ENCODE results near the gene ARHGAP25.

The ARHGAP25 gene

DNA sequence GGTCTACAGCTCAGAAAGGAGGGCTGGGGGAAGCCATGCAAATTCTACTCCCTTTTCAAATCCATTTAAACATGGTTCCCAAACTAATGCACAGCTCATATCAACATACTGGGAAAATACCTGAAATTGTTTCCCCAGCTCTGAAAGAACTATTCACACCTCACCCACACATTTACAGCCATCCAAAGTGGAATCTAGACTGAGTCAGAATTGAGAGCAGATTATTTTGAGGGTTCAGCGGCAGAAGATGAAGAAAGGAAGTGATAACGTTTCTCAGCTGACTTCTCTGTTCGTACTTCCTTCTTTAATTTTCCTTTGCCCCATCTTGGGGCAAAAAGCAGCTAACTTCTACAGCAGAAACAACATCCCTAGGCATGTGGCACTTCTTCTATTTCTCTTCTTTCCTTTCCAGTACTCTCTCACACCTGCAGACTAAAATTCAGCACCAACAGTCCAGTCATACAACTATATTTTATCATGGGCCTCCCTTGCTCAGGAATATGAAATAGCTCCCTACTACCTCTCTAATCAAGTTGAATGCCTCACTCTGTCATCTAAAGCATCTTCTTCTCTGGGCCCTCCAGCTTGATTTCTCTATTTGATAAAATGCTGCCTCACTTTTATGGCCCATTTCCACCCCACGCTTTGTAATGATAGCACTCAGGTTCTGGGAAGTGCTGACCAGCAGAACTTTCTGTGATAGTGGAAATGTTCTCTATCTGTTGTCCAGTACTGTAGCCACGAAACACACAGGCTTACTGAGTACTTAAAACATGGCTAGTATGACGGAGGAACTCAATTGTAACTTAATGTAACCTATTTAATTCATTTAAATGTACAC is 35.9 kb downstream of the ARHGAP25 start:
- TF ChIP-seq GATA2 (IDR thresholded peaks at IDR 0.05; ENCODE audit: low read depth, low read length): no peak
- no peak for TF ChIP-seq GATA3 (IDR thresholded peaks at IDR 0.05; ENCODE audit: low read depth, low read length)

DNA sequence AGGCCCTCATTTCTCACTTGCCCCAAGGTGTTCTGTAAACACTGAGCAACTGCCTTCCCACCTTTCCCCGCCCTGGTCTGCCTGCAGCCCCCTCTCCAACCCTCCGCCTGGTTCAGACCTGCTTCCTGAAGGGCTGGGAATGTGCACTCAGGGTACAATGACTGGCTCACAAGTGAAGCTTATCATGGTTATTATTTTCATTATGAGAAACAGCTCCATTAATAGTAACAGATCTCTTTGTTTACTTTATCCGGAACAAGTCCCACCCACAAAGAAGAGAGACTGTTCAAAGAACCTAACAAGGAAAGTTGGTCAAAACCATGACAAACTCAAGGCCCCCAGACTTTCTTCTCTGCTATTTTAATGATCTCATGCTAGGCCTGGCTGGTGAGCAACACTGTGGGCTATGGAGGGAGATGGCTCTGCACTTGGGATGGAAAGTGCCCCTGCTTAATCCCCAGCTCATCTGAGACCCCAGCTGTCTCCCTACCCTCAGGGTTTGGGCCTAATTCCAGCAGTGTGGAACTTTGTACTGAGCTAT is 36.7 kb downstream of the ARHGAP25 start:
- TF ChIP-seq GATA3 (IDR thresholded peaks at IDR 0.05; ENCODE audit: low read depth, low read length) (no peak), GATA2 (IDR thresholded peaks at IDR 0.05; ENCODE audit: low read depth, low read length) (no peak)

DNA sequence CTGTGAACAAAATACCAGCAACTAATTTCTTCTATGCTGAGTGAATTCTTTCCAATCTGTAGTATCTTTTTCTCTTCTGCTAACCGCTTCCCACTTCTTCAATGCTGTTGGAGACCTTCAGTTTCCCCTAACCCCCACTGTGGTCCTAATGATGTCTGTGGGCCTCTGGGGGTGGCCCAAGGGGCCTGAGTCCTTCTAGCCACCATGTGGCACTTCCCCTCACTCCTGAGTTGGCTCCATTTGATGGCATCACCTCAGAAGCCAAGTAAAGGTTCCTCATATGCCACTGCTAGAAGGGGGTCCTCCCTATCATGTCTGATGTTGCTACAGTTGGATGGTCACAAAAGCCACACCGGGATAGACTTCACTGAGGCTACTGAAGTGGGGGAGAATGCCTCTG is 37.5 kb downstream of the ARHGAP25 start:
- TF ChIP-seq GATA2 (IDR thresholded peaks at IDR 0.05; ENCODE audit: low read depth, low read length) (no peak), GATA3 (IDR thresholded peaks at IDR 0.05; ENCODE audit: low read depth, low read length) (no peak)

DNA sequence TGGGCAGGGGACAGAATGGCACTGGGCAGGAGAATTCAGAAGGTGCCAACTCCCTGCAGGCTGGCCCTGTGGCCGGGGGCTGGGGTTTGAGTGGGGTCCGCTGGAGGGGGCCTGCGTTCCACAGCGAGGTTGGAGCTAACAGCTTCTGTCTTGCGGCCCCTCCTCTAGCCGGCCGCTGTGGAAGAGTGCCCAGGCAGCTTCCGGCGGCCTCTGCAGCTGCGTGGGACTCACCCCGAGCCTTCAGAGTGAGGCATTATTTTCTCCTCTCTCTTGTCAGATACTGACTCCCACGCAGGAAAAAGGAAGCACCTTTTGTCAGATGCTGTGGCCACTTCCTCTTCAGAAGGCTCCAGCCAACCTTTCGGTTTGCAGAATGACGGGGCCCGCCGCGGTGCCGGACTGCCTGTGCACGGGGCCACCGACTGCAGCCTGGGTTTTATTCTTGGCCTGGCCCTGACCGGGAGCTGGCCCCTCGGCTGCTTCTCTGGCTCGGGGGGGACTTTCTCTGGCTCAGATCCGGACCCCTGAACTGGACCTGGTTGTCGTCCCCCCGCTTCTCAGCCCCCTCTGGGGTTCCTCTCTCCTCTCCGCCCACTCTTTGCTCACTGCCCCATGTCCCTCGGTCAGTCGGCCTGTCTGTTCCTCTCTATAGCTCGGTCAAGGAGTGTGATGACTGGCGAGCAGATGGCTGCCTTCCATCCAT is 40.1 kb downstream of the ARHGAP25 start:
- TF ChIP-seq GATA2 (IDR thresholded peaks at IDR 0.05; ENCODE audit: low read depth, low read length): no peak
- no peak for TF ChIP-seq GATA3 (IDR thresholded peaks at IDR 0.05; ENCODE audit: low read depth, low read length)

DNA sequence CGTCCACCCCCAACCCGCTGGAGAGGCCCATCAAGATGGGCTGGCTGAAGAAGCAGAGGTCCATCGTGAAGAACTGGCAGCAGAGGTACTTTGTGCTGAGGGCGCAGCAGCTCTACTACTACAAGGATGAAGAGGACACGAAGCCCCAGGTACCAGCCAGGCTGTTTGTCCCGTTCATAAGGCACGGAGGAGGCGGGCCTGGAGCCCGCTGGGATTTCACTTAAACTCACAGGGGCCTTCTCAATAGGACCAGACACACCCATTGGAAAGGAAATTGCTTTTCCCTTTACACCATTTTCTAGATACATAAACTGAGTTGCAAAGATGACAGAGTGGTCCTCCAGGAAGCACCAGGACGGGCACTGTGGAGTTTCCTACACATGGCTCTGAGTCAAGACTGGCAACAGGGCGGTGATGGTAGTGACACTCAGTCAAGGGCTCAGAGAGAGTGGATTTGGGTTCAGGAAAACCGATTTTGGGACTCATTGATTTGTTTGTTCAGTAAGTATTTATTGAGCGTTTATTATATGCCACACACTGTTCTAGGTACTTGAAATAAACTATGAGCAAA is 40.7 kb downstream of the ARHGAP25 start:
- no peak for TF ChIP-seq GATA2 (IDR thresholded peaks at IDR 0.05; ENCODE audit: low read depth, low read length)
- no peak for TF ChIP-seq GATA3 (IDR thresholded peaks at IDR 0.05; ENCODE audit: low read depth, low read length)

DNA sequence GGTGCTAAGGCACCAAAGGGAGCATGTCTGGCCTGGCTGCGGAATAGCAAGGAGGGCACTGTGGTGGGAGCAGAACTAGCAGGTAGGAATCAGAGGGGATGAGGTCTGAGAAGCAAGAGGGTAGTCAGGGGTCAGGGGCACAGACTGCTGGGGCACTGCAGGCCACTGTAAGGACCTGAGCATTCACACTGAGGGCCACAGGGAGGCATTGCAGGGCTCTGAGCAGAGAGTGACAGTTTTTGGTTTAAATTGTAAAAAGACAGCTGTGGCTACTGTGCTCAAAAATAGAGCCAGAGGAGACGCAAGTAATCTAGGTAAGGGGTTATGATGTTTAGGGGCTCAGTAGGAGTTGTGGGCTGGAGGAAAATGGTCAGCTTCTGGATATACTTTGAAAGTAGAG is 41.5 kb downstream of the ARHGAP25 start:
- no peak for TF ChIP-seq GATA3 (IDR thresholded peaks at IDR 0.05; ENCODE audit: low read depth, low read length)
- TF ChIP-seq GATA2 (IDR thresholded peaks at IDR 0.05; ENCODE audit: low read depth, low read length): no peak

DNA sequence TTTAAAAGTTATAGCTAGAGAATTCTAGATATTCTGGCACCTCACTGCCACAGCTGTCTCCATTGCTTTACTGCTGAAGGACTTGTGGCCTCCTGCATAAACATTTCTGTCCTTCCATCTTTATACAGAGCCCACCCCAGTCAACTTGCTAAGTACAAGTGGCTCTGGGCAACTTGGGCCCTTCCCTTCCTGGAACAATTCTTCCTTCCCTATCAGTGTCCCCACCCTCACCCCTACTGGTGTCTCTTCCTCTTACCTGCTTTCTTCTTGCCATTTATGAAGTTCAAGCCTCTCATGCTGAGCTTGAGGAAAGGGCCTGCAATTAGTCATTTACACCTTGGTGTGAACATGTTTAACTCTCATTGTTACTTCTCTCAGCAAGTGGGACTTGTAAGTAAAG is 45.0 kb downstream of the ARHGAP25 start:
- no peak for TF ChIP-seq GATA3 (IDR thresholded peaks at IDR 0.05; ENCODE audit: low read depth, low read length)
- TF ChIP-seq GATA2 (IDR thresholded peaks at IDR 0.05; ENCODE audit: low read depth, low read length): no peak

DNA sequence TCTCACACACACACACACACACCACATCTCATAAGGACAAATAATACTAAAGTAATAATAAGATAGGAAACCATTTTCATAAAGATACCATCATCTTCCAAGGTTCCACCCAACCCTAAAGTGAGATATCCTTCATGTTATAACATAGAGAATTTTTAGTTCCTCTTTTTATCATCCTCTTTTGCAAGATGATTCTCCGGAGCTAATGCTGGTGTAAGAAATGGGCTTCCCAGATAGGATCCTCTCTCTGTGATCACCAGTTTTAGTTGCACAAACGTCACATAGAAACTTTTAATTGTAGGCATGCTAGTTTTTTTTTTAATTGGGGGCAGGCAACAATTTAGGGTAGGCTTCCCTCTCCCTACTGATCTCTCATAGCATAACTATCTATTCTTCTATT is 49.6 kb downstream of the ARHGAP25 start:
- TF ChIP-seq GATA2 (IDR thresholded peaks at IDR 0.05; ENCODE audit: low read depth, low read length): no peak
- no peak for TF ChIP-seq GATA3 (IDR thresholded peaks at IDR 0.05; ENCODE audit: low read depth, low read length)

DNA sequence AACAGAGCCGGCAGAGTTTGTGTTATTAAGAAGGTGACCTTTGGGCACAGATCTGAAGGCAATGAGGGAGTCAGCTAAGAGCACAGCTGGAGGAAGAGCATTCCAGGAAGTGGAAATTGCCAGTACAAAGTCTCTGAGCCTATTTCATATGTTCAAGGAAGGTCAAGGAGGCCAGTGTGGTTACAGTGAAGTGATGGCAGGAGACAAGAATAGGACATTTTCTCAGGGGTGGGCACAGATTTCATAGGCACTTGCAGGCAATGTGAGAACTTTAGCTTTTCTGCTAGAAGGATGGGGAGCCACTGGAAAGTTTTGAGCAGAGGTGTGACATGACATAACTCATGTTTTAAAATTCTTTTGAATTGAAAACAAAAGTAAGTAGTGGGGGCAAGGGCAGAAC is 50.3 kb downstream of the ARHGAP25 start:
- no peak for TF ChIP-seq GATA2 (IDR thresholded peaks at IDR 0.05; ENCODE audit: low read depth, low read length)

DNA sequence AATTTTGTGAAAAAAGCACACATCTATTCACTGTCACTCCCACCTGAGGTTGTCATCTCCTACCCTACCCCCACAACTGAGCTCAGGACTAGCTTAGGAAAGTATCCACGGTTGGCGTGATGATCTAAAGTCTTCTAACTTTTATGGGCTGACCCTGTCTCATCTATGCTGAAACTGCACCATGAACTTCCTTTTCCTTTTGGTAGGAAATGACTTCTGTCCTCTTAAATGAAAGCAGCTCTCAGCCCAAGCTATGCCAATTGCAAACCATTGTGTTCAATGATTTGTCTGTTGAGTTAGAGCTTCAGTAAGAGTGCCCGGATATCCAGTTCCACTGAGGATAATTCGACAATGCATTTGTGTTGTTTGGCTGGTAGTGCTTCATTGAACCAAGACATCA is 52.7 kb downstream of the ARHGAP25 start:
- TF ChIP-seq GATA3 (IDR thresholded peaks at IDR 0.05; ENCODE audit: low read depth, low read length): no peak
- TF ChIP-seq GATA2 (IDR thresholded peaks at IDR 0.05; ENCODE audit: low read depth, low read length): no peak

DNA sequence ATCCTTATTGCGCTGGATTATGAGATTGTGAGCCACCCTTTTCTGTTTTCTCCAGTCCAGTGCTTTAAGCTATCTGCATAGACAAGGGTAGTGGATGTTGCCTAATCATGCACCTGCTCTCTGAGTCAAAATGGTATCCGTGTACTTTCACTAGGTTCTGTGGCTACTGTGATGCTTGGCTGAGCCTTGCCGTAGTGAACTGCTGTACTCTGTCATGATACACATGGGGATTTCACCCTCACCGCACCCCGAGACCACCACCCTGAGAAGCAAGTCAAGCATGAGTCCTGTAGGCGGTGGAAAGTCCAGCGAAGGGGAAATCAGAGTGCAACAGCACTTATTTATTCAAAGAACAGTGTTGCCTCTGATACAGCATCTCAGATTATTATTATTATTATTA is 55.0 kb downstream of the ARHGAP25 start:
- TF ChIP-seq GATA2 (IDR thresholded peaks at IDR 0.05; ENCODE audit: low read depth, low read length) (no peak), GATA3 (IDR thresholded peaks at IDR 0.05; ENCODE audit: low read depth, low read length) (no peak)

DNA sequence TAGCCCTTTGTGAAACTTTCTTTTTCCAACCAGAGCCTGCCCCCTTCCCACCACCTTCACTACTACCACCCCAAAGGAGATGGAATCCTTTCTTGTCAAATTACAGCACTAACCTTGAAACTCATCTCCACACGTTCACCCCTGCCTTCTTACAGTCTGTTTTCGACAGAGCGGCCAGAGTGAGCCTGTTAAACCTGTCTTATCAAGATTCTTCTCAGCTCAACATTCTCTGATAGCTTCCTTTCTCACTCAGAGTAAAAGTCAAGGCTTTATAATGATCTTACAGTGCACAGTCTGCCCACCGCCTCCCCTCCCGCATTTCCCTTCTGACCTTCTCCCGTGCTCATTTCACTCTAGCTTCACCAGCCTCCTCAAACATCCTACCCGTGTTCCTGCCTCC is 56.0 kb downstream of the ARHGAP25 start:
- TF ChIP-seq GATA2 (IDR thresholded peaks at IDR 0.05; ENCODE audit: low read depth, low read length) (no peak), GATA3 (IDR thresholded peaks at IDR 0.05; ENCODE audit: low read depth, low read length) (no peak)

DNA sequence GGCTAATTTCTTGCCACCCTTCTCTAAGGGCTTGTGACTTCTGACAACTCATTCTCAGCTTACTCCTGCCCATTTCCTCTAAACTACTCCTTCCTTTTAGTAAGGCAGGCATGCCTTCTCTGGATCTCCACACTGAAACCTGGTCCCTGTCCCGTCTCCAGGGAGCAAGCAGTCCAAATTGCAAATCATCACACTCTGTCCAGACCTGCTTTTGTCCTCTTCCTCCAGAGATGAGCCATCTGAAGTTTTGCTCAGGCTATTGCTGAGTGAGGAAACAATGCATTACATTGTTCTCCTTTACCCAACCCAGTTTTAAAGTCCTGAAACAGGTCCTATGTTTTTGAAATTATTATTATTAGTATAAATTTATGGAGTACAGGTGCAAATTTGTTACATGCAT is 57.3 kb downstream of the ARHGAP25 start:
- TF ChIP-seq GATA3 (IDR thresholded peaks at IDR 0.05; ENCODE audit: low read depth, low read length) (no peak), GATA2 (IDR thresholded peaks at IDR 0.05; ENCODE audit: low read depth, low read length) (no peak)

DNA sequence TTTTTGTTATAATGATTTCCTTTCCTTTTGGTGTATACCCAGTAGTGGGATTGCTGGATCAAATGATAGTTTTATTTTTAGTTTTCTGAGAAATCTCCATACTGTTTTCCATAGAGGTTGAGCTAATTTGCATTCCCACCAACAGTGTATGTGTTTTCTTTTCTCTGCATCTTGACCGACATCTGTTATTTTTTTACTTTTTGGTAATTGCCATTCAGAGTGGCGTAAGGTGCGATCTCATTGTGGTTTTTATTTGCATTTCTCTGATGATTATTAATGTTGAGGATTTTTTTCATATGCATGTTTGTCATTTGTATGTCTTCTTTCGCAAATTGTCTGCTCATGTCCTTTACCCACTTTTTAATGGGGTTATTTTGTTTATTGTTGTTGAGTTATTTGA is 58.1 kb downstream of the ARHGAP25 start:
- TF ChIP-seq GATA3 (IDR thresholded peaks at IDR 0.05; ENCODE audit: low read depth, low read length) (no peak), GATA2 (IDR thresholded peaks at IDR 0.05; ENCODE audit: low read depth, low read length) (no peak)

Data from SH-SY5Y (cell line).